HS-27A (cell line): ENCODE data around the gene GMPPB.
"Not testable (repeated sequence)": the region's sequence is repeated elsewhere in the genome, so short reads cannot be mapped to it uniquely, and the experiment has no call there.

Experiments used
- DNase-seq: peaks from one replicate; pipeline ENCODE4 v3.0.0-alpha.2; 2012; ENCODE audit warnings: low read depth, missing footprints

Gene GMPPB

GRCh38 chr3:49689908-49690624 lies 33.7 kb downstream of the GMPPB start:
- DNase-seq = not testable (repeated sequence)

DNA sequence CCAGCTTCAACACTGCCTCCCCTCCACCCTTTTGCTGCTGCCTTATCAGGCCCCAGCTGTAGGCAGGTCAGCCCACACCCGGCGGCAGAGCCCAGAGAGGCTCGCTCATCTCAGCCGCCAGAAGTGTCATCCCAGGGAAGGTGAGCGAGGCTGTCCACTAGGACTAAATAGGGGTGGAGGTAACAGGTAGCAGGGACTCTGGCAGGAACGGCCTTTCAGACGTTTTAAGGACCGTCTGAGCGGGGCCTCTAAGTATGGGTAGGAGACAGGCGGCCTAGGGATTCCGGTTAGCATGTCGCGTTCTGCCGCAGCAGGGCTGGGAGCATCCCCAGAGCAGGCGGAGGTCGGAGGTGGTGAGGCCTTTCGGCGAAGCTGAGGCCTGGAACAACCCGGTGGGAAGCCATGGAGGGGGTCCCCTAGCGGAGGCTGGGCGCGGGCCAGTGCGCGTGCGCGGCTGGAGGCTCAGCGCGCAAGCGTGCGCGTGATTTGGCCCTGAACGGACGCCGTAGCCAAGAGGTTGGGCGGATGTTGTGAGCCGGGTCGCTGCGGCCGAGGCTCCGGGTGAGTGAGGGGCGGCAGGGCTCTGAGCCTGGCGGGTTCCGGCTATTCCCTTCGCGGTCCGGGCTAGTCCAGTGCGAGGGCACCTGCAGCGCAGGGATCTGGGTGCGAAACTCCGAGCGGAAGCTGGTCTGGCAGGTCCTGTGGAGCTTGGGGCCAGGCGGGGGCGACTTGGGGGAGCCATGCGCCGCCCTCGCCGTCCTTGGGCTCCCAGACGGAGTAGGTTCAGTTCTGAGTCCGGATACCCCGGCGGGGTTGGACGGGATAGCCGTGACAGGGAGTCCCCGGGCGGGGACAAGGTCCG lies 34.5 kb downstream of the GMPPB start, which contains the start of the genes MST1 and RNF123:
MST1 (minus strand) TSS at position 429 of the 862 bp plus-strand sequence. CDS start 783 bp downstream, outside the sequence.
RNF123 (plus strand) TSS at position 512 of the 862 bp plus-strand sequence. CDS start 1,609 bp downstream, outside the sequence.
- peak; percentile 76 for DNase-seq

GRCh38 chr3:49688338-49689045 lies 35.3 kb downstream of the GMPPB start:
- not testable (repeated sequence) for DNase-seq

DNA sequence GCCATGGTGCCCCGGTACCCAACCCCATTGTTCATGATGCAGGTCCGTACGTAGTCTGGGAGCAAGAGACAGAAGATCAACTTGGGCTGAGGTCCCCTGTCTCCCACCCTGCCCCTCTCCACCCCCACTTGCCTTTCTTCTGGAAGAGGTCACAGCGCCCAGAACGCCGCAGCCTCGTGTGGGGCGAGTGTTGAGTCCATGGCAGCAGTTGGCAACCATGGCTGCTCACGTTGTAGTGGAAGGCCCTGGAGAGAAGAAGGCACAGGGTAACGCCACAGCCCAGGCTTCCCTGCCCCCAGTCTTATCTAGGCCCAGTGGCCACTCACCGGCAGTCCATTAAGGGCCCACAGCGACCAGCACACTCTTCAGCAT lies 36.3 kb downstream of the GMPPB start:
- DNase-seq = not testable (repeated sequence)

- DNase-seq = not testable (repeated sequence)
These were observed 36.9 kb downstream of the GMPPB start for GRCh38 chr3:49686769-49687423.

- DNase-seq = not testable (repeated sequence)
These were observed 37.4 kb downstream of the GMPPB start for GRCh38 chr3:49686346-49686745.

DNA sequence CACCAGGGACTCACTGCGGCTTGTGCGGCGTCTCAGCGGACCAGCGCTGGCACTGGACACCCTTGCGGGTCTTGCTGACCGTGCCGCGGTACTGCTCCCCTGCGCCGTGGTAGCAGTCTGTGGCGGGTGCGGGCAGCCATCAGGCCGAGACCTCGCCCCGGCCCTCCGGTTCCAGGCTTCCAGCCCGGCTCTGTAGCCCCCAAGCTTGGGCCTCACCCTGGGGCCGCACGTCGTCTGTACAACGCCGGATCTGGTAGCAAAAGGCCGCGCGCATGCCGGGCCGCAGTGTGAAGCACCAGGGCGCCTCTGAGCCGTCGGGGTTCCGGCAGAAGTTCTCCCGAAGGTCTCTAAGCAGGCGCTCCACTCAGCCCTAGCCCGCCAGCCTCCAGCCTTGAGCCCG lies 37.9 kb downstream of the GMPPB start:
- not testable (repeated sequence) for DNase-seq

DNA sequence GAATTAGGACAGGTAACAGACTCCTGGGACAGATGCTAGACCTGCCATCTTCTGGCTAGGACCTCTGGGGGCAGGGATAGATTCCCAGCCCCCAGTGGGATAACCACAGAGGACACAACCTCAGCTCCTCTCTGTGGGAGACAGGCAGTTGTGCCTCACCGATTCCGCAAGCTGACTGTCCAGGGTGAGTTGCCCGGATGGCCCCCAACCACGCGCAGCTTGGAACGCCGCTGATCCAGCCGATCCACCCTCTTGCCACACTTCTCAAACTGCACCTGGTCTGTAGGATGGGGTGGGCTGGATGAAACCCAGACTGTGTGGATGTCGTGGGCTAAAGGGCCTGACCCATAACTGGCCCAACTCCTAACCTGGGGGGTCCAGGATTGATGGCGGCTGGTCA lies 38.6 kb downstream of the GMPPB start:
- not testable (repeated sequence) for DNase-seq

DNA sequence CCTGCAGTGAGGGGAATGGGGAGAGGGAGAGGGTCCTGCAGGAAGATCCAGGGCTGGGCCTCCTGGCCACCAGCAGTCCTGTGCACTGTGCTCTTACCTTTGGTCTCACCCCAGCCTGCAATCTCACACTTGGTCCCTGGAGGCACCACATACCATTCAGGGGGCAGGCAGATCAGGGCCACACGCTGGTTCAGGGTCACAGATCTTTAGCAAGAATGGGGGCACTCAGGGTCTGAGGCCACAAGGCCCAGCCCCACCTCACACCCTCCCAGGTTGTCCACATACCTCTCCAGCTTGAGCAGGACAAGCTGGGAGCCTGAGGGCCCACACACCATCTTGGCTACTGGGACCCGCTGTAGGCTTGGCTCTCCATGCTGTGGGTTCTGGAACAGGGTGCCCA lies 39.3 kb downstream of the GMPPB start:
- not testable (repeated sequence) for DNase-seq

DNA sequence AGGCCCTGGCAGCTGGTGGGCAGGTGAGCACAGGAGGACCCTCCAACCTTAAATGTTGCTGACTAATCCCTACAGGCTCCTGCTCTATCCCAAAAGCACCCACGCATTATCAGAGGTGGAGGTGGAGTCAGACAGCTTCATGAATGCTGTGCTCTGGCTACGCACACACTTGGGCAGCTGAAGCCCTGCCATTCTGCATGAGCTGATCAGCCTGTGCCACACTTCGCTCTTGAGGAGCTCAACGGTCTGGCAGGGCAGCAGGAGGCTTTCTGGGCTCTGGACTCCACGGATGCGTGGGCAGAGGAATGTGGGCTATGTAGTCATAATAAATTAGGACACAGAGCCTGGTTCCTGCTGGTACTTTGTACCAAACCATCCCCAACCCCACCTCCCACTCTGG lies 40.6 kb downstream of the GMPPB start:
- no peak for DNase-seq

DNA sequence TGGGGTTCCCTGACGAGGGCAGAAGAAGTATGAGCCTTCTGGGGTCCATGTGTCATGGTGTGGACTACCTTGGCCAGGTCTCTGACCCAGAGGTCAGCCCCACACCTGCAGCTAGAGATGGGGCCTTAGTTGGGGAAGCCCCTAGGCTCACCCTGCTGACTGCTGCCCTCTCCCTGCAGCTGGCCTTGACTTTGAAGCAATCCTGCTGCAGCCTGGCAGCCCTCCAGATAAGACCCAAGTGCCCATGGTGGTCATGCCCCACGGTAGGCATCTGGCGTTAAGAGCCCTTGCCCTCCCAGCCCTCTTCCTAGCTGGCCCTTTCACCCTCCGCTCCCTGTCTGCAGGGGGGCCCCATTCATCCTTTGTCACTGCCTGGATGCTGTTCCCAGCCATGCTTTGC lies 42.2 kb downstream of the GMPPB start:
- no peak for DNase-seq

DNA sequence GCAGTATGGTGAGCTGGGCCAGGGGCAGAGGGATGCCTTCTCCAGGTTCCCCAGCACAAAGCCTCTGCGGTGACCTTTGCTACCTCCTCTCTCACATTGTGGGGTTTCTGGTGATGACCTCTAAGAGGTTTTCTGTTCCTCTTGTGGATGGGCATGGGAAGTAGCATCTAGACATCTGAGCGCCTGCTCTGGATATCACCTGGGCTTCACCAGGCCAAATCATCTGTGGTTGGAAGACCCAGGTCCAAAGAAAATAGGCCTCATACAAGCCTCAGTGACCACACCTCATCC lies 42.6 kb downstream of the GMPPB start:
- no peak for DNase-seq

DNA sequence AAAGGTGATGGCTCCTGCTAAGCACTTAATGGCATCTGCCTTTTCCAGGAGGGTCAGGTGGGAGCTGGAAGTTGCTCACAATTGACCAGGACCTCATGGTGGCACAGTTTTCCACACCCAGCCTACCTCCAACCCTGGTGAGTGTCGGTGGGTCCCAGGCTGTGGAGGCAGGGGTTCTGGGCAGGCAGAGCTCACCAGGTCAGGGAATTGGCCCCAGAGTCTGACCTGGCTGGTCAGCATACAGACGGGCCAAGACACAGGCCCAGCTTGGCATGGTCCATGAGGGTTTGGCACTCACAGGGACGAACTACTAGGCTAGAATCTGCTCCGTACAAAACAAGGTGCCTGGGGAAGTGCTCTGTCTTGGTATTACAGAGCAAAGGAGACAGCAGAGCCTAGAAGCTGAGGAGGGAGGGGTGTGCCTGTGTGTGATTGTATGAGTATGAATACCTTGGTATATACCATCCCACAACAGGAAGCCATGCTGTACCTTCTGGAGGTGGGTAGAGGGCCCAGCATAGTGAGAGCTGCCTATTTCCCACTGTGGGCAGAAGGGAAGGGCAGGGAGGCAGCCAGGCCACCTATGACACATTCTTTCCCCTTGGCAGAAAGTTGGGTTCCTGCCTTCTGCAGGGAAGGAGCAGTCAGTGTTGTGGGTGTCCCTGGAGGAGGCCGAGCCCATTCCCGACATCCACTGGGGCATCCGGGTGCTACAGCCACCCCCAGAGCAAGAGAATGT lies 43.1 kb downstream of the GMPPB start:
- no peak for DNase-seq

DNA sequence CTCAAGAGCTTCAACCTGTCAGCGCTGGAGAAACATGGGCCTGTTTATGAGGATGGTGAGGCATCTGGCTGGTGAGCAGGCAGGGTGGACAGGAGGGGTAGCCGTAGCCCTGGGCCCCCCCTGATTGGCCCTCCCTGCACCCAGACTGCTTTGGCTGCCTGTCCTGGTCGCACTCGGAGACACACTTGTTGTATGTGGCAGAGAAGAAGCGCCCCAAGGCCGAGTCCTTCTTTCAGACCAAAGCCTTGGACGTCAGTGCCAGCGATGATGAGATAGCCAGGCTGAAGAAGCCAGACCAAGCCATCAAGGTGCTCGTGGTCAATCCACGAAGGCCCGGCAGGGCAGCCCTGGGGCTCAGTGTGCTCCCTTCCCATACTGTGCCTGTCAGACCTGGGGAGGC lies 47.8 kb downstream of the GMPPB start:
- no peak for DNase-seq

- DNase-seq = no peak
These were observed 49.2 kb downstream of the GMPPB start for GRCh38 chr3:49674497-49674983.

- peak; percentile 97 for DNase-seq
These were observed 49.8 kb downstream of the GMPPB start, which contains the start of gene APEH for GRCh38 chr3:49673715-49674496. APEH (plus strand) TSS chr3:49674351; CDS start chr3:49674402, 51 bp downstream.

DNA sequence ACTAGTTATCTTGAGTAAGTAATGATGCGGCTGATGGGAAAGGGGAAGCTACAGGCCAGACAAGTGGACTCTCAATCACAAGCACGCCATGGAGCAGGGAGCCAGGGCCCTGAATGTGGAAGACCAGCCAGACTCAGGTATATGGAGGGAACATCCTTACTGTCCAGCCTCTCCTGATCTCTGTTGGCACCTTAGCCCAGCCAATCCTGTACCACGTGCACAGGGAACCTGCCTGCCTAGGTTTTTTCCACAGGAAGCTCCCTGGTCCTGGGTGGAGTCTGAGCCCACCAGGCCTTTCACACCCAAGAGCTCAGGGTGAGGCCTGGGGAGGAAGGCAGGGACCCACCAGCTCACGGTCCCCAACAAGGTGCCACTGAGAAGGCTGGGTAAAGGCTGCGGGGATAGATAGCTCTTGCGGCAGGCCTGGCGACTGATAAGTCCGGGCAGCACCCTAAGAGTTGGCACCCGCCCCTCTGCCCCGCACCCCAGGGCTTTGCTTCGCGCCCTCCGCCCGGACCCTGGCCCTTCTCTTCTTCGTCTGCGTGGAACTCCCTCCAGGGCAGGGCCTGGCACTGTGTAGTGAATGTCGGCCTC lies 50.5 kb downstream of the GMPPB start:
- peak; percentile 15 for DNase-seq

DNA sequence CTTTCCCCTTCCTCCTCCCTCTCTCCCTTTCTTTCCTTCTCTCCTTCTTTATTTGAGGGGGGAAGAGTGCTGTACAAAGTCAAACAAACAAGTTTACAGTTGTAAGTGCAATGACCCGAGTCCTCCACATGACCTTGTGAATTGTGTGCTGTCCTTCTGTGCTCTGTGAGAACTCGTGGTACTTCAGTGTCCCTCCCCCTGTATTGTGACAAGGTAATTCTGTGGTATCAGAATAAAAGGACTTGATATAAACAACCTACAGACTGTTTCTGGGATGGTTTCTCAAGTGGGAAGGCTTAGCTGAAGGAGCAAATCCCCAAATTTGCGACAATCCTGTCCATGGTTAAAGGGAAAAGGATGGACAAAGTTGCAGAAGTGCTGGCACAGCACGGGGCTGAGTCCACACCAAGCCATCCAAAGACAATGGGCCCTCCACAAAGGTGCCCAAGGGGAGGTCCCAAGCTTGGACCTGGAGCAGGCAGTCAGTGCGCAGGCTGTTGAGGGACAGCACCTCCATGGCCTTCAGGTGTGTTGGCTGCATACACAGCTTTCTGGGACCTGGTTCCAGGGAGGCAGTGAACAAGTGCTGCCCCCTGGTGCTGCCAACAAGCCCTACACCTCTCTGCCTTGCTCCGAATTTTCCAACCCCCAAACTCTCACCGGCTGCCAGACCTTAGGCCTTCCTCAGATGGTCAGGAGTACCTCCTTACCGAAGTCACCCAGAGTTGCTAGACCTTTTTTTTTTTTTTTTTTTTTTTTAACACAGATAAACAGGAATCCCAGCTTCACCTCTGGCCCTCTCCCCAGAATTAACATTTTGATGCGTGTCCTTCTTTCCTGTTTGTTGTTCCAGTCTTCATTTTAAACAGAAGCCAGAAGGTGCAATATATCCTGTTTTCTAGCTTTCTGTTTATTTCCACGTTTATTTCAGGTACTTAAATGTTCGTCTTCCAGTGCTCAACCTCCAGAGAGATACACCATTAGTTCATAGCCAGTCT lies 52.2 kb downstream of the GMPPB start:
- peak; percentile 40 for DNase-seq

GRCh38 chr3:49670940-49671290 lies 52.8 kb downstream of the GMPPB start:
- no peak for DNase-seq
